ENCODE data around the gene WNT5A.

- TF ChIP-seq CTCF (IDR thresholded peaks at IDR 0.05) (no peak), EP300 (IDR thresholded peaks at IDR 0.05) (no peak), POLR2AphosphoS5 (IDR thresholded peaks at IDR 0.05) (no peak)
These were observed 18.7 kb upstream of the WNT5A start for GRCh38 chr3:55505776-55506175.
